Activated naive CD8-positive, alpha-beta T cell (primary cell): ENCODE results near the gene SH2B3.

ENCODE experiments used
- H3K27ac Mint-ChIP-seq: one replicate; pipeline ENCODE4 v1.8.0; 2021; ENCODE audit warnings: mixed read lengths
- H3K27me3 Mint-ChIP-seq: one replicate; pipeline ENCODE4 v1.8.0; 2021; ENCODE audit warnings: mixed read lengths
- H3K36me3 Mint-ChIP-seq: one replicate; pipeline ENCODE4 v1.8.0; 2021; ENCODE audit warnings: mixed read lengths
- H3K4me1 Mint-ChIP-seq: one replicate; pipeline ENCODE4 v1.8.0; 2021; ENCODE audit warnings: low read depth, mixed read lengths
- H3K4me3 Mint-ChIP-seq: one replicate; pipeline ENCODE4 v1.8.0; 2021; ENCODE audit warnings: mild to moderate bottlenecking, mixed read lengths
- H3K9me3 Mint-ChIP-seq: one replicate; pipeline ENCODE4 v1.8.0; 2021; ENCODE audit warnings: low read depth, mixed read lengths

The SH2B3 gene

DNA sequence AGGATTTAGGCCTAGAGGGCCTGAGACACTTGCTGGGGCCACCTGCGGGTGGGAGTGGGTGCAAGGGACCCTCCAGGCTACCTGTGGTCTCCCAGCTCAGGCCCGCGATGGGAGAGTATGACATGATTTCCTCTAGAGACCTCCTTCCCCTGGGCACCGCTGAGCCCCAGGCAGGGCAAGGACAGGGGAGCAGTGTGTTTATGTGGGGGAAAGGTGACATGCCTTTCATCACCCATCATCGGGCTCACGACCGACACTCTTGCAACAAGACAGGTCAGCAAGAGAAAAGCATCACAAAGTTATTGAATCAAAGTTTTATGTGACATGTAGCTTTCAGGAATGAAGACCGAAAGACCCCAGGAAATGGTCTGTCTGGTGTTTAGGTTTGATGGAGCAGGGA, 19.9 kb downstream of the SH2B3 start:
- peak overlapping the region; percentile 74 for H3K4me3 Mint-ChIP-seq
- peak overlapping the region; percentile 85 for H3K27ac Mint-ChIP-seq
- H3K4me1 Mint-ChIP-seq, result peaks cover 61% of the 10 kb centered on the region
- no peaks in the 10 kb centered on the region for H3K27me3 Mint-ChIP-seq
- no peaks in the 10 kb centered on the region for H3K9me3 Mint-ChIP-seq
- H3K36me3 Mint-ChIP-seq, result no peaks in the 10 kb centered on the region

DNA sequence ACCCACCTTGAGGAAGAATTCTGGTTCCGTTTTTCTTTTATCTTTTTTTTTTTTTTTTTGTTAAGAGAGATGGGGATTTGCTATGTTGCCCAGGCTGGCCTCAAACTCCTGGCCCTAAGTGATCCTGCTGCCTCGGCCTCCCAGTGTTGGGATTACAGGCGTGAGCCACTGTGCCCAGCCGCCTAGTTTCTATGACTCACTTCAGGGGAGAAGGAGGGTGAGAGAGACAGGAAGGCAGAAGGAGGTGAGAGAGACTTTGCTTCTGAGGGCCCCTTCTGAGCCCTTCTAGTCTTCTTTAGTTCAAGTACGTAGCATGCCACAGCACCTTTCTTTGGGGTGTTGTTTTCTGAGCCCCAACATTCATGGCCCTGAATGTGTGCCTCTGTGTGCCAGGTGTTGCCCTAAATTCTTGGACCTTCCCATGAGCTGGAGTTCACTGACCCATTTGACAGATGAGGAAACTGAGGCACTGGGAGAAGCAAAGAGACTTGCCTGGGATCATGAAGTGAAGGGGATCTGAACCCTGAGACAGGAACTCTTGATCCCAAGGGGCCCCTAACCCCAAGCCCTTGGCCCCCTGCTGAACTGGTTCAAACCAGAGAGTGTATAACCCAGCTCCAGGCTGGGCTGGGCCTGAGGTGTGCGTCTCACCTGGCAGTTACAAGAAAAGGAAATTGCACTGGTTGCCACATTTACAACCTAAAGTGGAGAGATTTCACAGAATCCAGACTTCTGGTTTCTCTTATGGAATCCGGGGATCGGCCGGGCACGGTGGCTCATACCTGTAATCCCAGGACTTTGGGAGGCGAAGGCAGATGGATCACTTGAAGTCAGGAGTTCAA, 20.8 kb downstream of the SH2B3 start:
- H3K36me3 Mint-ChIP-seq, result no peaks in the 10 kb centered on the region
- H3K4me1 Mint-ChIP-seq, result peaks cover 67% of the 10 kb centered on the region
- no peaks in the 10 kb centered on the region for H3K27me3 Mint-ChIP-seq
- H3K27ac Mint-ChIP-seq, result peak overlapping the region; percentile 85
- no peaks in the 10 kb centered on the region for H3K9me3 Mint-ChIP-seq
- peak overlapping the region; percentile 74 for H3K4me3 Mint-ChIP-seq

DNA sequence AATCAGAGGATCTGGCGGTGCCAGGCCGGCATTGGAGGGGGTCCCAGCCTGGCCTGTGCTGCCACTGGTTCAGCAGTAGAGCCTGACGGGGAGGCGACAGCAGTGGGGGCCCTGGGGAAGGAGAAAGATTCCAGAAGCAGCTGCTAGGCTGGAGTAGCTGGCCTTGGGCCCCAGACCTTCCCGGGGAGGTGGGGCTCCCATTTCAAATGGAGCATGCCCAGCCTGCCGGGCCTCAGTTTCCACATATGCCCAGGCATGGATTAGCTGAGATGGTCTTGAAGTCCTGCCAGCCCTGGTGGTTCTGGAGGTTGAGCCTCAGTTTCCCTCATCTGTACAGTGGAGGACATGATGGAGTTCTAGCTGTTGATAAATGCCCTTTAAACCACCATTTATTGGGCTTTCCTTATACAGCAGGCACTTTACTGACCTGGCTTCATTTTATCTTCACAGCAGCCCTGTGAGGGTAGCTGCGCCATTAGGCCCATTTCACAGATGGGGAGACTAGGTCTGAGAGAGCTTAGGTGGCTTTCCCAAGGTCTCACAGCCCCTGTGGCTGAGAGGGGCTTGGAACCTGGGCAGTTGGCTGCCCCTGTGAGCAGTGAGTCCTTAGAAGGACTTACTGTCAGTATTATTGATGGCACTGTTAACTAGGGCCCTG, 21.8 kb downstream of the SH2B3 start:
- Mint-ChIP-seq H3K4me3 (peak overlapping the region; percentile 3), H3K4me1 (peaks cover 74% of the 10 kb centered on the region), H3K27me3 (no peaks in the 10 kb centered on the region), H3K9me3 (no peaks in the 10 kb centered on the region), H3K36me3 (peaks cover 2% of the 10 kb centered on the region), H3K27ac (peak overlapping the region; percentile 85)

DNA sequence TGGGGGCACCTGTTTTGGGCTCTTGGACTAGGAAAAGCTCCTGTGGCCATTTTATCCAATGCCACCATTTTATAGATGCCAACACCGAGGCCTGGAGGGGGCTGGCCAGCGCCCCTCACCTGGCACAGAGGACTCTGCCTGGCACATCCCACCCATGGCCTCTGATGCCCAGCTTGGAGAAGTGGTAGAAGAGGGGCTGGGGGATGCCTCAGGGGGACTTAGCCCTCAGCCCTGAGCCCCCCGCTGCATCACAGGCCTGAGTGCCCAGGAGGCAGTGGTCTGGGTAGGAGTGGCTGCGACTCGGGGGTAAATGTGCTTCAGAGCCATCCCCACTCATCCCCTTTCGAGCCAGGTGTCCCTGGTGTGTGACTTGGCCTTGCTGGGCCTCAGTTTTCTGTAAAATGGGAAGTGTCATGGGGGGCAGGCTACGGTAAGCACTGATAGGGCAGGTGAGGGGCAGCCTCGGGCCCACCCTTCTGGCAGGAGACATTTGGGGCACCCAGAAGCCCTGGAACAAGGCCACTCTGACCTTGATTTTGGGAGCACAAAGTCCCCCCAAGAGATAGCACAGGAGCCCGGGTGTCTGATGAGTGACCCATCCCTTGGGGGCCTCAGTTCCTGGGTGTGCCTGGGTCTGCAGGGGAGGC, 22.5 kb downstream of the SH2B3 start:
- no peaks in the 10 kb centered on the region for H3K27me3 Mint-ChIP-seq
- no peaks in the 10 kb centered on the region for H3K9me3 Mint-ChIP-seq
- H3K27ac Mint-ChIP-seq, result peak overlapping the region; percentile 85
- peaks cover 78% of the 10 kb centered on the region for H3K4me1 Mint-ChIP-seq
- peaks cover 6% of the 10 kb centered on the region for H3K36me3 Mint-ChIP-seq
- H3K4me3 Mint-ChIP-seq, result peak overlapping the region; percentile 60

DNA sequence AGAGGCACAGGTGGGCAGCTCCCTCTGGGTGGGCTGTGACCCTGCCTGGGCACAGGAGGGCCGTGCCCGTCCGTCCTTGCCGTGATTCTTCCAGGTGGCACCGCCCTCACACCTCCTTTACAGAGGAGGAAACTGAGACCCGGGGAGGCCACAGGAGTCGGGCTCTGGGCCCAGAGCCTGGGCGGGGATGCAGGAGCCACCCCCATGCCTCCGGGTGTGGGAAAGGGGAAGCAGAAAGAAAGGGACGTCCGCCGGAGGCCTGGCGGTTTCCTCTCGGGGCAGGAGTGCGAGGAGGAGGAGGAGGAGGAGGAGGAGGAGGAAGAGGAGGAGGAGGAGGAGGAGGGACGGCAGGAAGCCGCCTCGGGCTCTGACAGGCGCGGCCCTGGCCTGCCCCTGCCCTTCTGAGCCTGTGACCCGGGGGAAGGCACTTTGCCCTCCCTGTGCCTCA, 23.0 kb downstream of the SH2B3 start:
- Mint-ChIP-seq H3K27ac (peak overlapping the region; percentile 94), H3K9me3 (no peaks in the 10 kb centered on the region), H3K4me3 (peak overlapping the region; percentile 60), H3K27me3 (no peaks in the 10 kb centered on the region), H3K4me1 (peaks cover 84% of the 10 kb centered on the region), H3K36me3 (peaks cover 6% of the 10 kb centered on the region)

DNA sequence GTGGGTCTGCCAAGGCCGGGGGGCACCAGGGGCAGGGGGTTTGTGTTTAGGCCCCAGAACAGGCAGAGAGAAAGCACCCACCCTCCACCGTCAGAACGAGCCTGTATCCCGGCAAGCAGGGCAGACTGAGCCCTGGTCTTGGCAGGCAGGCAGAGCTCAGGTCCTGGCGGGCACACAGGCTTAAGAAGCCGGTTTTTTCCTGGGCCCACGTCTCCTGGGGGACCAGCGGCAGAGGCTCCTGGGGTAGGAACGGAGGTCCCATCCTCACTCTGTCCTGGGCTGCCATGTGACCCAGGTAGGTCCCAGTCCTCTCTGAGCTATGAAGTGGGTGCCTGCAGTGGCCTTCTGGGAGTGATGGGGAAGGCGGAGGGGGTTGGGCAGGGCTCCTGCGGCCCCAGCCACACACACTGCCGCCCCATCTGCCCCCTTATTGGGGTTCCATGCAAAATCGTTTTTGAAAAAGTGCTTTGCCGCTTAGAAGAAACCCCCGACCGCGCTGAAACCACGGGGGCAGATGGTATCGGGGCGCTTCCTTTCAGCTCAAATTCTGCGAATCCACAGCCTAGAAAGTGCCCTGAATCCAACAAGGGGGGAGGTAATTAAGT, 24.2 kb downstream of the SH2B3 start:
- Mint-ChIP-seq H3K4me3 (peak overlapping the region; percentile 85), H3K36me3 (peaks cover 6% of the 10 kb centered on the region), H3K27ac (peak overlapping the region; percentile 94), H3K4me1 (peaks cover 88% of the 10 kb centered on the region), H3K9me3 (no peaks in the 10 kb centered on the region), H3K27me3 (no peaks in the 10 kb centered on the region)

DNA sequence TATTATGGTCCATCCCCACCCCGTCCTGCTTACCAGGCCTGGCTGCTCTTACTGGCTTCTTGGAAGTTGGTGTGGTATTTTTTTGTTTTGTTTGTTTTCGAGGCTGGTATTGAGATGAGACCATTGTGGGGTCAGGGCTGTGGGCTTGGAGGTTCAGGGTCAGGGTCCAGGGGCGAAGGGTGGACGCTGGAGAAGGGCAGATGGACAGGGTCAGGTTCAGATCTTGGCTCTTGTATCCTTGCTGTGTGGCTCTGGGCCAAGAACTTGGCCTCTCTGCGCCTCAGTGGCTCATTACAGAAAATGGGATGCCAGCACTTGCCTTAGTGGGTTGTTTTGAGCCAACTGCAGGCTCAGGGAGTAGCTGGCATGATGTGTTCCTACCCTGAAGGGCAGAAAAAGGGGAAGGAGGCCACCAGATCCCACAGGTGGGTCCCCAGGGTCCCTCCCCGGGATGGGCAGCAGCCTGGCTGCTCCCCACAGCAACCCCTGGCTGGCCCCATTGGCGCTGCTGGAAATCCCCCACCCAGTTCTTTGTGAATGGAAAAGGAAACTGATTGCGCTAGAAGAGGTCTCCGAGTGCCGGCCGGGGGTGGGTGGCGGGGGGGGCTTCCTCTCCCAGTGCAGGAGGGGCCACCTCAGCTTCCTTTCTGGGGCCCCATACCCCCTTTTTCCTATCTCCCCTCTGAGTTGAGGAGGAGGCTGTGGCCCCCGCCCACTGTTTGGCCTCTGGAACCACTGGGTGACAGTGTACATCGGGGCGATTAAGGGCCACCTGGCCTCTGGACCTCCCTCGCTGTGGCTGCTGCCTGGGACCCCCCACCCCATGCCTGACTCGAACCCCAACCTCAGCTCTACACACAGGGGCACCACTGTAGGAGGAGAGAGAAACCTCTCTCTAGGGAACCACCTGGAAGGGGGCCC, 25.0 kb downstream of the SH2B3 start:
- H3K27me3 Mint-ChIP-seq, result no peaks in the 10 kb centered on the region
- peaks cover 88% of the 10 kb centered on the region for H3K4me1 Mint-ChIP-seq
- H3K9me3 Mint-ChIP-seq, result no peaks in the 10 kb centered on the region
- H3K36me3 Mint-ChIP-seq, result peaks cover 6% of the 10 kb centered on the region
- H3K27ac Mint-ChIP-seq, result peak overlapping the region; percentile 95
- H3K4me3 Mint-ChIP-seq, result peak overlapping the region; percentile 85

DNA sequence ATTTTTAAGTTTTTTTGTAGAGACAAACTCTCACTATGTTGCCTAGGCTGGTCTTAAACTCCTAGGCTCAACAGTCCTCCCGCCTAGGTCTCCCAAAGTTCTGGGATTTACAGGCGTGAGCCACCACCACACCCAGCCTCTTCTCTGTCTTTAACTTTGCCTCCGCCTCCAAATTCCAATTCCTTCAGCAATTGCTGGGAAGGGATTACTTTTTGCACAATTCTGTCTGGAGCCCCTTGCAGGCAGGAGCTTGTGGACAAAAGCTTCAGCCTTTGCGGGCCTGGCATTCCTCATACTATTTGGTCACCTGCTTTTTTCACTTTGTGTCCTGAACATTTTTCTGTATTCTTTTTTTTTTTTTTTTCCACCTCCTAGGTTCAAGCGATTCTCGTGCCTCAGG, 26.0 kb downstream of the SH2B3 start:
- no peaks in the 10 kb centered on the region for H3K9me3 Mint-ChIP-seq
- H3K27me3 Mint-ChIP-seq, result no peaks in the 10 kb centered on the region
- H3K4me1 Mint-ChIP-seq, result peaks cover 88% of the 10 kb centered on the region
- peak overlapping the region; percentile 95 for H3K27ac Mint-ChIP-seq
- H3K4me3 Mint-ChIP-seq, result peak overlapping the region; percentile 81
- peaks cover 6% of the 10 kb centered on the region for H3K36me3 Mint-ChIP-seq

DNA sequence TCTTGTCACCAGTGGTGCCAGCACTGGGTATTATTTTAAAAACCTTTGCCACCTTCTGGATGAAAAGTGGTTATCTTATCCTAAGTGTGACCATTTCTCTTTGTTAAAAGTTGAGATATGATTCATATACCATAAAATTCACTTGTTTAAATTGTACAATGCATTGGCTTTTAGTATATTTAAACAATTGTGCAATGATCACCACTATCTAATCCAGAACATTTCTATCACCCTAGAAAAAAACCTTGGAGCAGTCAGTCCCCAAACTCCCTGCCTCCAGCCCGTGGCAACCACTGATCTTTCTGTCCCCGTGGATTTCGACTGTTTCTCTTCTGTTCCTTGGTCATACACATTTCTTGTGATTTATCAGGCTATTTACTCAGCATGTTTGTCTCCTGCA, 28.3 kb downstream of the SH2B3 start:
- Mint-ChIP-seq H3K4me1 (peaks cover 92% of the 10 kb centered on the region), H3K36me3 (peaks cover 6% of the 10 kb centered on the region), H3K27me3 (no peaks in the 10 kb centered on the region), H3K9me3 (no peaks in the 10 kb centered on the region), H3K4me3 (peak overlapping the region; percentile 83), H3K27ac (peak overlapping the region; percentile 97)

DNA sequence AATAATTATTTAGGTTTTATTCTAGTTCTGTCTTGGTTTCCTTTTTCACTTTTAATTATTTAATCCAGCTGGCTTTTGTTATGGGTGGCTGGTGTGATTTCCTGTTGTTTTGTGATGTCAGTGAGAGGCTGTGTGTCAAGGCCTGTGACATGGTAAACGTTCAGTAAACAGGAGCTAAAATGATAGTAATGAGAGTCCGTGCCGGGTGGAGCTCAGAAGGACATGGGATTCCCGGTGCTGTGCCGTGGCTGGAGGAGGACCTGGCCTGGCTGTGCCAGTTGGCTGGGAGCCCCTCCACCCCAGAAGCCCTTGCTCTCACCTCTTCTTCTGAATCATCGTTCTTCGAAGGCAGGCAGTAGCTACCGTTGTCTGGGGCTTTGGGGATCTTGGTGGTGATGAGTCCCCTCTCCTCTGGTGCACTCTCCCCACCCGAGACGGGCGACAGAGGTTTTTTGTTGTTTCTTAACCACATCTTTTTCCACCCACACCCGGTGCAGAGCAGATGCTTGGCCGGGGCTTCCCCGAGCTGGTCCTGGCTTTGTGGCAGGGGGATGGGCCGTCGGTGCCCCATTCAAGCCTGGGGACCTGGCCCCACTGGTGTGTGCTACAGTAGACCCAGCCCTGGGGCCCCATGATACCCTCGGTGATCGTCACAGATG, 29.1 kb downstream of the SH2B3 start:
- Mint-ChIP-seq H3K27ac (peak overlapping the region; percentile 97), H3K27me3 (no peaks in the 10 kb centered on the region), H3K4me1 (peaks cover 94% of the 10 kb centered on the region), H3K9me3 (no peaks in the 10 kb centered on the region), H3K4me3 (peak overlapping the region; percentile 83), H3K36me3 (peaks cover 6% of the 10 kb centered on the region)

DNA sequence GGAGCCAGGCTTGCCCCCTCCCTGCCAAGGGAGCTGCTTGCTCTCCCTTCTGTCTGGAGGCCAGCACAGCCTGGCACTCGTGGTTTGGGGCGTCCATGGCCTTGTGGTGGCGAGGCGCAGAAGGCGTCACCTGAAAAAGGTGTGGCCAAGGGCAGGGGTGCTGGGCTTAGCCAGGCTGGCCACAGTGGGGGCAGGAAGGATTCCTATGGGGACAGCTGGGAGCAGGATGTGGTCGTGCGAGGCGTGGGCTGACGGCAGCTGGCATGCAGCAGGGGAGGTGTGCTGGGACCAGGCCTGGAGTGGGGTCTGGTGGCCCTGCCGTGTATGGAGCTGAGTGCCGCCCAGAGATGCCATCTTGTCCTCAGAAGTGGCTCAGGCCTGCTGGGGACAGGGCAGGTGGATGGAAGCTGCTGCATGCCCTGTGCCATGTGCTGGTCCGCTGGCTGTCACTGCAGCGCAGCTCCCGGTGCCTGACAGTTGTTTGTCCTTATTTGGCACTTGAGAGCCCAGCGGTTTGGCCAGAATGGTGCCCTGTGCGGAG, 30.0 kb downstream of the SH2B3 start:
- peaks cover 6% of the 10 kb centered on the region for H3K36me3 Mint-ChIP-seq
- H3K27ac Mint-ChIP-seq, result peak overlapping the region; percentile 97
- H3K4me3 Mint-ChIP-seq, result peak overlapping the region; percentile 83
- H3K9me3 Mint-ChIP-seq, result no peaks in the 10 kb centered on the region
- peaks cover 95% of the 10 kb centered on the region for H3K4me1 Mint-ChIP-seq
- no peaks in the 10 kb centered on the region for H3K27me3 Mint-ChIP-seq

DNA sequence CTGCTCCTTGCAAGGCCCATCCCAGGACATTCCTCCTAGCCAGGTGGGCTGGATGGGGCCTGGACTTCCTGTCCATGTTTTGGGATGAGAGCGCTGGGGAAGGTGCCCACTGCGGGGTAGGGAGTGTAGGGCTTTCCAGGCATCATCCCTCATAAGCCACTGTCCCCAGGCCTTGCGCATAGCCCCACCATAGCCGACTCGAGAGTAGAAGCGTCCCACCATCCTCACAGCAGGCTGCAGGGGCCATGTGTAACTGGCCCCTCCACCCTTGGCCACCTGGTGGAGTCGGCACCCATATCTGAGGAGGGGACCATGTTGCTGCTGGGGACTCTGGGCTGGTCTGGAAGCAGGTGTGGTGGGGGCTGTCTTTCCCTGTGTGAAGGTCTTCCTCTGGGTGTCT, 30.5 kb downstream of the SH2B3 start:
- Mint-ChIP-seq H3K27ac (peak overlapping the region; percentile 97), H3K4me3 (peak overlapping the region; percentile 83), H3K27me3 (no peaks in the 10 kb centered on the region), H3K36me3 (peaks cover 6% of the 10 kb centered on the region), H3K4me1 (peaks cover 96% of the 10 kb centered on the region), H3K9me3 (no peaks in the 10 kb centered on the region)

DNA sequence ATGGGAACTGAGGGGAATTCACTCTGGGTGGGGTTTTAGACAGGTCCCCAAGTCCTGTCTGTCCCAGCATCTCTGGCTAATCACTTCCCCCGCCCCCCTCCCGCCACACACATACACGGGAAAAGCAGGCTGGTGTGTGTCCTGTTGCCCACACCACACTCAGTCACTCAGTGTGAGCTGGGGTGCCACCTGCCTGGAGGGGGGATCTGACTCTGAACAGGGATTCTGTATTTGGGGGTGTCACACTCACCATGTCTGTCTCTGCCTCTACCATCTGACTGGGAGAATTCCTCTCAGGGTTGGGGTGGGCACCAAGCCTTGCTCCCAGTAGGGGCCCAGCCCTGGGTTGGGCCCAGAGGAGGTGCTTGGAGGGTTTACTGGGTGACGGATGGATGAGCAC, 31.1 kb downstream of the SH2B3 start:
- H3K36me3 Mint-ChIP-seq, result peaks cover 6% of the 10 kb centered on the region
- no peaks in the 10 kb centered on the region for H3K27me3 Mint-ChIP-seq
- no peaks in the 10 kb centered on the region for H3K9me3 Mint-ChIP-seq
- H3K4me3 Mint-ChIP-seq, result peak overlapping the region; percentile 58
- peak overlapping the region; percentile 97 for H3K27ac Mint-ChIP-seq
- peaks cover 95% of the 10 kb centered on the region for H3K4me1 Mint-ChIP-seq
